ENCODE data around the gene JUN. TPM values are rescaled to one million over a fixed set of nuclear protein-coding genes. Genes with fewer than 3 reads are reported as not detected.
A peak's percentile ranks its signal among the peaks of the same experiment; 100 is the strongest.

Gene JUN
- polyA plus RNA-seq, 3 donors = 29.3 to 330 (median 31.3) TPM

DNA sequence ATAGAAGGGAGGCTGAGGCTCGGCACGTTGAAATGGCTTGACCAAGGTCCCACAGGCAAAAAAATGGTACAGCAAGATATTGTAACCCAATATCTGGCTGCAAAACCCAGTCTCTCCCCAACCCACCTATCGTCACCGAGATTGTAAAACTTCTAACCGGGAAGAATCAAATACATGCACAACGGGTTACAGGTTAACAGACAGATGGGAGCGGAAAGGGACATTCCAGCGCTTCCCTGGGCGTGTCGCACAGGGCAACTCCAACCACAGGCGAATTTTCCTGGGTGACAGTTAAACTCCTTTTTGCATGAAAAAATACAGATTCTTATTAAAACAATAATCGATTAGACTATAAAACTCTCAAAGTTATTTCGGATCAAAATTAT, 31.8 kb upstream of the JUN start:
- no peaks in the 10 kb centered on the region for H3K36me3 Mint-ChIP-seq
- Histone ChIP-seq H3K27ac (ENCODE audit: low read depth in 1 of 2, low read length in 2 of 2) (peak overlapping the region; percentile 87 to 93), H3K36me3 (replicated peaks in 1 of 2; ENCODE audit: control insufficient read depth in 1 of 2, insufficient read depth in 2 of 2, low read length in 2 of 2) (no peaks in the 10 kb centered on the region), H3K27me3 (ENCODE audit: control insufficient read depth in 2 of 2, insufficient read depth in 2 of 2, low read length in 2 of 2) (no peaks in the 10 kb centered on the region), H3K9me3 (replicated peaks in 1 of 2; ENCODE audit: control insufficient read depth in 1 of 2, insufficient read depth in 1 of 2, low read length in 2 of 2) (no peaks in the 10 kb centered on the region), H2AFZ (ENCODE audit: insufficient read depth, low read depth, low read length, poor library complexity, severe bottlenecking) (peak overlapping the region; percentile 84), H3K4me1 (ENCODE audit: control insufficient read depth in 1 of 2, insufficient read depth in 2 of 2, low read length in 2 of 2) (peaks cover 44 to 59% of the 10 kb centered on the region in 2 donors), H3K4me3 (replicated peaks in 1 of 3; ENCODE audit: low read depth in 2 of 3, low read length in 3 of 3) (peak overlapping the region; percentile 73 to 93 (median 84)), H3K9ac (ENCODE audit: insufficient read depth, low read length, poor library complexity, severe bottlenecking) (peak overlapping the region; percentile 65), H4K20me1 (ENCODE audit: insufficient read depth, low read length) (no peaks in the 10 kb centered on the region), H3K79me2 (ENCODE audit: insufficient read depth, low read length) (no peaks in the 10 kb centered on the region), H3K4me2 (replicated peaks; ENCODE audit: extremely low read depth, low read length, poor library complexity, severe bottlenecking) (peak overlapping the region; percentile 94)
- TF ChIP-seq CTCF (IDR thresholded peaks at IDR 0.05) = no peak
- DNase-seq = peak in 2 of 3 donors; percentile 16 to 30
- WGBS (ENCODE audit: insufficient coverage) = 0% methylated on average over 9 of the region's 13 CpGs
- no peaks in the 10 kb centered on the region for H3K9me3 Mint-ChIP-seq
- H3K27ac Mint-ChIP-seq = peak overlapping the region; percentile 89 to 98 (median 96)
- peaks cover 62% of the 10 kb centered on the region for H3K4me1 Mint-ChIP-seq
- intact Hi-C loops (cut with micrococcal nuclease) = loop anchor here in 1 of 2 donors (10.0 kb wide), 1 partner anchor 89 kb away; no protein-coding TSS in a partner anchor
- H3K27me3 Mint-ChIP-seq (ENCODE audit: low read depth in 3 of 3) = no peaks in the 10 kb centered on the region
- H3K4me3 Mint-ChIP-seq = peak overlapping the region; percentile 89 to 95

- H3K4me1 ChIP-seq (ENCODE audit: control insufficient read depth in 1 of 2, insufficient read depth in 2 of 2, low read length in 2 of 2) = peaks cover 41 to 54% of the 10 kb centered on the region in 2 donors
- peak overlapping the region; percentile 84 for H2AFZ ChIP-seq (ENCODE audit: insufficient read depth, low read depth, low read length, poor library complexity, severe bottlenecking)
- no peaks in the 10 kb centered on the region for H4K20me1 ChIP-seq (ENCODE audit: insufficient read depth, low read length)
- H3K27me3 ChIP-seq (ENCODE audit: control insufficient read depth in 2 of 2, insufficient read depth in 2 of 2, low read length in 2 of 2) = no peaks in the 10 kb centered on the region
- H3K36me3 ChIP-seq (replicated peaks in 1 of 2; ENCODE audit: control insufficient read depth in 1 of 2, insufficient read depth in 2 of 2, low read length in 2 of 2) = no peaks in the 10 kb centered on the region
- Mint-ChIP-seq H3K36me3 (no peaks in the 10 kb centered on the region), H3K4me3 (peak overlapping the region; percentile 89 to 95), H3K27ac (peak overlapping the region; percentile 89 to 98 (median 96)), H3K4me1 (peaks cover 57% of the 10 kb centered on the region), H3K9me3 (no peaks in the 10 kb centered on the region), H3K27me3 (ENCODE audit: low read depth in 3 of 3) (no peaks in the 10 kb centered on the region)
- WGBS (ENCODE audit: insufficient coverage) = 6% methylated on average over 31 of the region's 36 CpGs
- H3K4me3 ChIP-seq (replicated peaks in 1 of 3; ENCODE audit: low read depth in 2 of 3, low read length in 3 of 3) = peak overlapping the region; percentile 73 to 93 (median 84)
- H3K79me2 ChIP-seq (ENCODE audit: insufficient read depth, low read length) = no peaks in the 10 kb centered on the region
- peak overlapping the region; percentile 65 for H3K9ac ChIP-seq (ENCODE audit: insufficient read depth, low read length, poor library complexity, severe bottlenecking)
- DNase-seq = peak; percentile 49 to 71 (median 68)
- H3K4me2 ChIP-seq (replicated peaks; ENCODE audit: extremely low read depth, low read length, poor library complexity, severe bottlenecking) = peak overlapping the region; percentile 94
- no peak for TF ChIP-seq CTCF (IDR thresholded peaks at IDR 0.05)
- intact Hi-C loops (cut with micrococcal nuclease) = loop anchor here in 1 of 2 donors (10.0 kb wide), 1 partner anchor 90 kb away; no protein-coding TSS in a partner anchor
- H3K9me3 ChIP-seq (replicated peaks in 1 of 2; ENCODE audit: control insufficient read depth in 1 of 2, insufficient read depth in 1 of 2, low read length in 2 of 2) = no peaks in the 10 kb centered on the region
- H3K27ac ChIP-seq (ENCODE audit: low read depth in 1 of 2, low read length in 2 of 2) = peak overlapping the region; percentile 87 to 93
These were observed 31.3 kb upstream of the JUN start for GRCh38 chr1:58815069-58815685.

All from CD14-positive monocyte (primary cell).